K562 (cell line): ENCODE measurements around the gene C1QTNF2. TPM values are rescaled to one million over a fixed set of nuclear protein-coding genes. Genes with fewer than 3 reads are reported as not detected.

ENCODE experiments used
- ARNT ChIP-seq, 2 experiments: fragments of 450-650 bp; IDR thresholded peaks; 2 replicates each; pipeline ENCODE4 v1.6.1; 2016; ENCODE audit warnings: mild to moderate bottlenecking in 1 of 2
- BRCA1 ChIP-seq, 2 experiments: fragments of 450-650 bp in 1 of 2; sonication (generic) in 1 of 2; formaldehyde crosslinking in 1 of 2; IDR thresholded peaks; 2 replicates each; pipeline versions ENCODE4 v1.5.0 to v1.6.1; 2017 to 2020; ENCODE audit warnings: mild to moderate bottlenecking in 1 of 2, missing genetic modification reagents in 1 of 2
- E2F6 ChIP-seq, 2 experiments: IDR thresholded peaks; 2 replicates each; pipeline ENCODE4 v1.6.1; 2011; ENCODE audit warnings: borderline replicate concordance in 1 of 2, control low read depth in 1 of 2, low read depth in 1 of 2, low read length in 1 of 2, mild to moderate bottlenecking in 1 of 2, mixed read lengths in 1 of 2, moderate library complexity in 1 of 2; ENCODE audit not compliant: insufficient read depth in 1 of 2, insufficient read length in 1 of 2, poor library complexity in 1 of 2, severe bottlenecking in 1 of 2; ENCODE audit errors: extremely low read depth in 1 of 2
- ETV5 ChIP-seq: sonication (generic); formaldehyde crosslinking; IDR thresholded peaks from 2 replicates; pipeline ENCODE4 v1.4.0; 2020; ENCODE audit warnings: low read depth, mild to moderate bottlenecking, missing genetic modification reagents
- KHSRP ChIP-seq: fragments of 450-650 bp; IDR thresholded peaks from 2 replicates; pipeline ENCODE4 v1.6.1; 2017
- MAZ ChIP-seq, 2 experiments: fragments of 450-650 bp in 1 of 2; sonication (generic) in 1 of 2; formaldehyde crosslinking; IDR thresholded peaks in 1 of 2; conservative IDR thresholded peaks in 1 of 2; 2 replicates each; pipeline versions ENCODE4 v1.4.0 to v1.5.0; 2020; ENCODE audit warnings: mild to moderate bottlenecking in 1 of 2, missing genetic modification reagents in 1 of 2
- MLLT1 ChIP-seq, 2 experiments: fragments of 450-650 bp; IDR thresholded peaks; 2 replicates each; pipeline ENCODE4 v1.6.1; 2016
- MNT ChIP-seq, 2 experiments: fragments of 450-650 bp; conservative IDR thresholded peaks; 2 replicates each; pipeline ENCODE4 v1.6.1; 2017; ENCODE audit warnings: mild to moderate bottlenecking in 2 of 2, moderate library complexity in 2 of 2
- RBM14 ChIP-seq: fragments of 200-400 bp; formaldehyde crosslinking; IDR thresholded peaks from 2 replicates; pipeline ENCODE4 v1.6.1; 2018; ENCODE audit warnings: low read depth, mild to moderate bottlenecking, low read length, moderate library complexity, borderline replicate concordance; ENCODE audit not compliant: insufficient read depth
- RBM25 ChIP-seq: fragments of 200-400 bp; formaldehyde crosslinking; IDR thresholded peaks from 2 replicates; pipeline ENCODE4 v1.6.1; 2018; ENCODE audit warnings: low read length, low read depth, moderate library complexity; ENCODE audit not compliant: severe bottlenecking
- SNIP1 ChIP-seq: fragments of 450-650 bp; IDR thresholded peaks from 2 replicates; pipeline ENCODE4 v1.7.1; 2017; ENCODE audit warnings: low read depth, mild to moderate bottlenecking
- STAT6 ChIP-seq: sonication (generic); formaldehyde crosslinking; IDR thresholded peaks from 2 replicates; pipeline ENCODE4 v1.8.1; 2023; ENCODE audit warnings: mild to moderate bottlenecking, missing genetic modification reagents
- TFAP4 ChIP-seq: sonication (generic); formaldehyde crosslinking; IDR thresholded peaks from 2 replicates; pipeline ENCODE4 v1.8.0; 2022; ENCODE audit warnings: missing genetic modification reagents, mild to moderate bottlenecking, moderate library complexity, borderline replicate concordance
- USF1 ChIP-seq: sonication (generic); formaldehyde crosslinking; IDR thresholded peaks from 2 replicates; pipeline ENCODE4 v1.9.0; 2022; ENCODE audit warnings: mild to moderate bottlenecking, missing genetic modification reagents
- USF2 ChIP-seq: sonication (generic); formaldehyde crosslinking; IDR thresholded peaks from 2 replicates; pipeline ENCODE4 v1.5.0; 2020; ENCODE audit warnings: missing genetic modification reagents
- ZKSCAN1 ChIP-seq: fragments of 150-350 bp; IDR thresholded peaks from 2 replicates; pipeline ENCODE4 v1.6.1; 2016; ENCODE audit warnings: low read depth, low read length
- polyA plus RNA-seq, 8 experiments: library from polyadenylated mRNA; depleted of rRNA in 4 of 8; stranded (reverse) in 5 of 8; unstranded in 3 of 8; fragments of >200 nt; fragmentation: Nextera tagmentation in 2 of 8; fragmentation: Illumina TruSeq in 1 of 8; extraction: Ambion mirVana in 2 of 8; extraction: Trizol in 1 of 8; gene quantifications; 2 replicates each; pipeline versions ENCODE4 v1.2.1 to v1.2.3, GENCODE V29; 2011 to 2014; ENCODE audit warnings: inconsistent platforms in 1 of 8, missing spikeins in 1 of 8
- total RNA-seq, 7 experiments: library from RNA; depleted of rRNA in 6 of 7; stranded (reverse); fragments of >200 nt in 6 of 7; fragmentation: Illumina TruSeq in 2 of 7; extraction: Trizol in 2 of 7; gene quantifications; 2 replicates each; pipeline versions ENCODE4 v1.2.1 to v1.2.3, GENCODE V29; 2011 to 2021; ENCODE audit warnings: low replicate concordance in 1 of 7

C1QTNF2 gene
- total and polyA plus RNA-seq, 9 of the 15 experiments (the other 6 are each of a cell fraction or from before 2014, with no cell fraction given) = not detected

GRCh38 chr5:160369990-160370712 lies at the start of gene C1QTNF2 (continued):
- TF ChIP-seq ARNT (IDR thresholded peaks at IDR 0.05) = no peak
- no peak for TF ChIP-seq MNT (conservative IDR thresholded peaks at IDR 0.05)
- TF ChIP-seq MAZ (CRISPR knock-in tag; conservative IDR thresholded peaks at IDR 0.05 in 1 of 2, IDR thresholded peaks at IDR 0.05 in 1 of 2) = 0 out of 4 replicates have a peak, but pooled peaks of 1 of the 2 experiments have one; percentile 30
- TF ChIP-seq BRCA1 (IDR thresholded peaks at IDR 0.05) = no peak
- TF ChIP-seq BRCA1 (CRISPR knock-in tag; IDR thresholded peaks at IDR 0.05) = no peak
- TF ChIP-seq USF1 (CRISPR knock-in tag) = peak; percentile 85
- TF ChIP-seq USF2 (CRISPR knock-in tag) = peak; percentile 91
- TF ChIP-seq MLLT1 (IDR thresholded peaks at IDR 0.05) = no peak
- TF ChIP-seq KHSRP = no peak
- peak; percentile 34; the same call in 1 of the 2 replicates for TF ChIP-seq TFAP4 (CRISPR knock-in tag)
- TF ChIP-seq SNIP1 = no peak
- peak; percentile 42 to 60 for TF ChIP-seq E2F6 (IDR thresholded peaks at IDR 0.05; ENCODE audit: borderline replicate concordance in 1 of 2, extremely low read depth in 1 of 2, insufficient read depth in 1 of 2, insufficient read length in 1 of 2, low read depth in 1 of 2, low read length in 1 of 2, poor library complexity in 1 of 2, severe bottlenecking in 1 of 2)
- no peak for TF ChIP-seq ETV5 (CRISPR knock-in tag)
- no peak for TF ChIP-seq RBM14
- TF ChIP-seq ZKSCAN1 = no peak
- no peak for TF ChIP-seq STAT6 (CRISPR knock-in tag)
- peak; percentile 37 for TF ChIP-seq RBM25
